Activated naive CD4-positive, alpha-beta T cell treated with anti-CD3 and anti-CD28 coated beads, Interleukin-2, amount 10 ng/mL, durations not matched to agents 7 days and 5 days (primary cell): ENCODE measurements around the gene VSIG4.

Experiments
- CTCF ChIA-PET: fragments of 350-600 bp; sonication (Branson Sonifier 250); formaldehyde crosslinking; loops from one replicate; lab custom pipeline; 2021; ENCODE audit warnings: antibody characterized with exemption; lab: Charles Lee
- DNase-seq: peaks from one replicate; pipeline ENCODE4 v3.0.0-alpha.2; 2020
- H3K27ac Mint-ChIP-seq: one replicate; pipeline ENCODE4 v1.8.0; 2021; ENCODE audit warnings: mild to moderate bottlenecking, moderate library complexity, mixed read lengths
- H3K27me3 Mint-ChIP-seq: one replicate; pipeline ENCODE4 v1.8.0; 2021; ENCODE audit warnings: mild to moderate bottlenecking, mixed read lengths
- H3K36me3 Mint-ChIP-seq: one replicate; pipeline ENCODE4 v1.8.0; 2021; ENCODE audit warnings: mixed read lengths
- H3K4me1 Mint-ChIP-seq: one replicate; pipeline ENCODE4 v1.8.0; 2021; ENCODE audit warnings: mixed read lengths
- H3K4me3 Mint-ChIP-seq: one replicate; pipeline ENCODE4 v1.8.0; 2021; ENCODE audit warnings: mild to moderate bottlenecking, moderate library complexity, mixed read lengths
- H3K9me3 Mint-ChIP-seq: one replicate; pipeline ENCODE4 v1.8.0; 2021; ENCODE audit warnings: mixed read lengths

Gene VSIG4

GRCh38 chrX:66042307-66043077 is 2.6 kb upstream of the VSIG4 start:
- Mint-ChIP-seq H3K27ac (no peak overlapping the region), H3K36me3 (peaks cover 4% of the 10 kb centered on the region), H3K4me3 (no peak overlapping the region), H3K4me1 (peaks cover 26% of the 10 kb centered on the region), H3K27me3 (no peaks in the 10 kb centered on the region), H3K9me3 (peaks cover 6% of the 10 kb centered on the region)
- CTCF ChIA-PET = no interaction called here
- no peak for DNase-seq

- no peaks in the 10 kb centered on the region for H3K36me3 Mint-ChIP-seq
- no peaks in the 10 kb centered on the region for H3K9me3 Mint-ChIP-seq
- no peak for DNase-seq
- CTCF ChIA-PET = interaction anchor here (0.7 to 1.1 kb wide), 2 partner anchors 8 to 72 kb away, joined by 3 to 4 read pairs; no protein-coding TSS in a partner anchor
- H3K27me3 Mint-ChIP-seq = no peaks in the 10 kb centered on the region
- H3K27ac Mint-ChIP-seq = no peak overlapping the region
- no peak overlapping the region for H3K4me3 Mint-ChIP-seq
- peaks cover 8% of the 10 kb centered on the region for H3K4me1 Mint-ChIP-seq
Measured at GRCh38 chrX:66038115-66038514, 1.8 kb downstream of the VSIG4 start.

GRCh38 chrX:66036231-66036630 is 3.6 kb downstream of the VSIG4 start:
- no peak for DNase-seq
- Mint-ChIP-seq H3K4me3 (no peak overlapping the region), H3K9me3 (no peaks in the 10 kb centered on the region), H3K27ac (no peak overlapping the region), H3K27me3 (no peaks in the 10 kb centered on the region), H3K36me3 (no peaks in the 10 kb centered on the region), H3K4me1 (peaks cover 8% of the 10 kb centered on the region)
- CTCF ChIA-PET = no interaction called here

GRCh38 chrX:66035667-66036066 is 4.2 kb downstream of the VSIG4 start:
- Mint-ChIP-seq H3K27me3 (no peaks in the 10 kb centered on the region), H3K9me3 (no peaks in the 10 kb centered on the region), H3K36me3 (no peaks in the 10 kb centered on the region), H3K27ac (no peak overlapping the region), H3K4me1 (peaks cover 8% of the 10 kb centered on the region), H3K4me3 (no peak overlapping the region)
- CTCF ChIA-PET = interaction anchor here (0.7 kb wide), 1 partner anchor 372 kb away, joined by 3 read pairs; no protein-coding TSS in a partner anchor
- DNase-seq = no peak

- Mint-ChIP-seq H3K4me3 (no peak overlapping the region), H3K27ac (no peak overlapping the region), H3K36me3 (peaks cover 1% of the 10 kb centered on the region), H3K4me1 (peaks cover 11% of the 10 kb centered on the region), H3K27me3 (no peaks in the 10 kb centered on the region), H3K9me3 (no peaks in the 10 kb centered on the region)
- DNase-seq = peak; percentile 33
- CTCF ChIA-PET = interaction anchor here (0.8 to 2.5 kb wide), 8 partner anchors 11 to 698 kb away, joined by 3 to 13 read pairs (median 4); no protein-coding TSS in a partner anchor
Measured at GRCh38 chrX:66030505-66031317, 9.2 kb downstream of the VSIG4 start.

- no peaks in the 10 kb centered on the region for H3K9me3 Mint-ChIP-seq
- CTCF ChIA-PET = no interaction called here
- H3K4me3 Mint-ChIP-seq = no peak overlapping the region
- H3K27ac Mint-ChIP-seq = no peak overlapping the region
- H3K27me3 Mint-ChIP-seq = no peaks in the 10 kb centered on the region
- H3K4me1 Mint-ChIP-seq = peaks cover 7% of the 10 kb centered on the region
- peaks cover 1% of the 10 kb centered on the region for H3K36me3 Mint-ChIP-seq
- no peak for DNase-seq
Measured at GRCh38 chrX:66028936-66029335, 10.9 kb downstream of the VSIG4 start.

GRCh38 chrX:66024570-66024969 is 15.3 kb downstream of the VSIG4 start:
- CTCF ChIA-PET = interaction anchor here (1.1 kb wide), 1 partner anchor 704 kb away, joined by 4 read pairs; no protein-coding TSS in a partner anchor
- H3K27ac Mint-ChIP-seq = no peak overlapping the region
- peaks cover 13% of the 10 kb centered on the region for H3K36me3 Mint-ChIP-seq
- H3K4me3 Mint-ChIP-seq = no peak overlapping the region
- H3K9me3 Mint-ChIP-seq = no peaks in the 10 kb centered on the region
- no peak for DNase-seq
- H3K27me3 Mint-ChIP-seq = no peaks in the 10 kb centered on the region
- peaks cover 38% of the 10 kb centered on the region for H3K4me1 Mint-ChIP-seq

GRCh38 chrX:66024092-66024467 is 15.8 kb downstream of the VSIG4 start:
- Mint-ChIP-seq H3K4me3 (no peak overlapping the region), H3K4me1 (peaks cover 42% of the 10 kb centered on the region), H3K36me3 (peaks cover 16% of the 10 kb centered on the region), H3K9me3 (no peaks in the 10 kb centered on the region), H3K27ac (no peak overlapping the region), H3K27me3 (no peaks in the 10 kb centered on the region)
- DNase-seq = no peak
- CTCF ChIA-PET = interaction anchor here (0.8 kb wide), 1 partner anchor 356 kb away, joined by 3 read pairs; no protein-coding TSS in a partner anchor

- Mint-ChIP-seq H3K9me3 (no peaks in the 10 kb centered on the region), H3K4me1 (peaks cover 45% of the 10 kb centered on the region), H3K4me3 (no peak overlapping the region), H3K27me3 (no peaks in the 10 kb centered on the region), H3K36me3 (peaks cover 17% of the 10 kb centered on the region), H3K27ac (no peak overlapping the region)
- no peak for DNase-seq
- CTCF ChIA-PET = interaction anchor here (0.8 to 1.0 kb wide), 2 partner anchors 103 to 355 kb away, joined by 3 read pairs; no protein-coding TSS in a partner anchor
Measured at GRCh38 chrX:66023385-66024091, 16.3 kb downstream of the VSIG4 start.

GRCh38 chrX:66022632-66023384 is 17.1 kb downstream of the VSIG4 start:
- H3K27ac Mint-ChIP-seq = no peak overlapping the region
- H3K27me3 Mint-ChIP-seq = no peaks in the 10 kb centered on the region
- DNase-seq = no peak
- H3K36me3 Mint-ChIP-seq = peaks cover 17% of the 10 kb centered on the region
- peaks cover 52% of the 10 kb centered on the region for H3K4me1 Mint-ChIP-seq
- no peaks in the 10 kb centered on the region for H3K9me3 Mint-ChIP-seq
- H3K4me3 Mint-ChIP-seq = no peak overlapping the region
- CTCF ChIA-PET = interaction anchor here (1.0 kb wide), 1 partner anchor 103 kb away, joined by 3 read pairs; no protein-coding TSS in a partner anchor

- Mint-ChIP-seq H3K4me3 (no peak overlapping the region), H3K36me3 (peaks cover 21% of the 10 kb centered on the region), H3K27ac (no peak overlapping the region), H3K4me1 (peaks cover 60% of the 10 kb centered on the region), H3K9me3 (no peaks in the 10 kb centered on the region), H3K27me3 (no peaks in the 10 kb centered on the region)
- DNase-seq = no peak
- CTCF ChIA-PET = interaction anchor here (1.0 to 1.3 kb wide), 2 partner anchors 10 to 102 kb away, joined by 3 read pairs; no protein-coding TSS in a partner anchor
Measured at GRCh38 chrX:66021765-66022631, 17.9 kb downstream of the VSIG4 start.

GRCh38 chrX:66021401-66021764 is 18.5 kb downstream of the VSIG4 start:
- H3K4me3 Mint-ChIP-seq = no peak overlapping the region
- H3K9me3 Mint-ChIP-seq = peaks cover under 1% of the 10 kb centered on the region
- H3K36me3 Mint-ChIP-seq = peaks cover 21% of the 10 kb centered on the region
- H3K27me3 Mint-ChIP-seq = no peaks in the 10 kb centered on the region
- H3K4me1 Mint-ChIP-seq = peaks cover 66% of the 10 kb centered on the region
- DNase-seq = no peak
- CTCF ChIA-PET = interaction anchor here (1.3 kb wide), 1 partner anchor 9 kb away, joined by 3 read pairs; no protein-coding TSS in a partner anchor
- no peak overlapping the region for H3K27ac Mint-ChIP-seq
